SKM-1 treated with dmso at 0.1 percent for 144 hours (cell line): ENCODE data around the gene B3GNT7.

Source experiments
- DNase-seq: peaks from one replicate; lab custom pipeline; 2025; ENCODE audit not compliant: unreplicated experiment; lab: John Stamatoyannopoulos, UW

Gene B3GNT7

DNA sequence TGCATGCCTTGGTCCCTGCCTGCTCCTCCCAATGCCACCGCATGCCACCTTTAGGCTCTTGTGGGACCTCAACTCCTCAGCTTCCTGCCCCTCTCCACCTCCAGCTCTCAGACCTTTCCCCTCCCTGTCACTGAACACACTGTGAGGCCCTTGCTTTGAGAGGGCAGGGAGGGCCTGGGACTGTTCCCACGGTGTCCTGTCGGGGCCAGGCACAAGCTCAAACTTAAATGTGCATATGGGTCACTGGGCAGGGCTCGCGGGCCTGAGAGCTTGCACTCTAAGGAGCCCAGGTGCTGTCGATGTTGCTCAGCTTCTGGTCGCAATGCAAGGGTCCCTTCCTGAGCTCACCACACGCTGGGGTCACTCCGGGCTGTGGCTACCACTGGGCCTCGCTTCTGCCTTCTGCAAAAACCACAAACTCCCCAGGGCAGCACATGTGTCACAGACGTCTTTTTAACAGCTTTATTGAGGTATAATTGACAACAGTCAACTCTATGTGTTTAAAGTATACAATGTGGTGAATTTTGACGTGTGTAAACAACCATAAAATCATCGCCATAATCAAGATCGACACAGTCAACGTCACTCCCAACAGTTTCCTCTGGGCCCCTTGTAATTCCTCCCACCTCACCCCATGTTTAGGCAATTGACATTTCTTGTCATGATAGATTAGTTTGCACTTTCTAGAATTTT is 11.9 kb upstream of the B3GNT7 start:
- DNase-seq = peak; percentile 32

DNA sequence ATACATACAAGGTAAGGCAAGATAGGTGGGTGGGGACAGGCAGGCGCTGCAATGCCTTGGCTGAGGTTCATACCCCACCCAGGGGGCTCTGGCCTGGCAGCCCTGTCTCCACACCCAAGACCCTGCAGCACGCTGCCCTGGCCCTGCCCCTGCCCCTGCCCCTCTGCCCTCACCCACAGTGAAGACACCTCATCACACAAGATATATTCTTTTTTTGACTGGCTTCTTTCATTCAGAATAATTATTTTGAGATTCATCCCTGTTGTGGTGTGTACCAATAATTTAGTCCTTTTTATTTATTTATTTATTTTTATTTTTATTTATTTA is 11.4 kb upstream of the B3GNT7 start:
- DNase-seq = no peak

DNA sequence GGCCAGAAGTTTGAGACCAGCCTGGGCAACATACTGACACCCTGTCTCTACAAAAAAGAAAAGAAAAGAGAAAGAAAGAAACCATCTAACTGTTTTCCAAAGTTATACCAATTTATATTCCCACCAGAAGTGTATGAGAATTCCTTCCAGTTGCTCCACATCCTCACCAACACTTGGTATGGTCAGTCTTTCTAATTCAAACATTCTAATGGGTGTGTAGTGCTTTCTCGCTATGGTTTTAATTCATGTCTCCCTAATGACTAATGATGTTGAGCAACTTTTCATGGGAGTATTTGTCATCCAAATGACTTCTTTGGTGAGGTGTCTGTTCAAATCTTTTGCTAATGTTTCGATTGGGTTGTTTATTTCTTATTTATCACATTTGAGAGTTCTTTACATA is 10.5 kb upstream of the B3GNT7 start:
- no peak for DNase-seq

DNA sequence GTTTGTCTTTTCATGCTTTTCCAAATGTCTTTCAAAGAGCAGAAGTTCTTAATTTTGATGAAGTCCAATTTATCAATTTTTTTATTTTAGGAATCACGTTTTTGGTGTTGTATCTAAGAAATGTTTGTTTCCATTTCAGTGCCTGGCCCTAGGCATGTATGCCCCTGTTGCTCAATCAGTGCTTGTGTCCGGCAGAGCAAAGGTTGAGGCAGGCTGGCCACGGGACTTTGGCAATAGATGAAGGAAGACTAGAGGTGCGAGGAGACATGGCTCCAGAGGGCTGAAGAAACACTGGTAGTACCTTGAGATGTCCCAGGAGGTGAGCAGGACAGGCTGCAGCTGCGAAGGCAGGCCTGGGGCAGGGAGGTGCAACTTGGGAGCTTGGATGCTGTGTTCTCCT is 10.1 kb upstream of the B3GNT7 start:
- DNase-seq = no peak

DNA sequence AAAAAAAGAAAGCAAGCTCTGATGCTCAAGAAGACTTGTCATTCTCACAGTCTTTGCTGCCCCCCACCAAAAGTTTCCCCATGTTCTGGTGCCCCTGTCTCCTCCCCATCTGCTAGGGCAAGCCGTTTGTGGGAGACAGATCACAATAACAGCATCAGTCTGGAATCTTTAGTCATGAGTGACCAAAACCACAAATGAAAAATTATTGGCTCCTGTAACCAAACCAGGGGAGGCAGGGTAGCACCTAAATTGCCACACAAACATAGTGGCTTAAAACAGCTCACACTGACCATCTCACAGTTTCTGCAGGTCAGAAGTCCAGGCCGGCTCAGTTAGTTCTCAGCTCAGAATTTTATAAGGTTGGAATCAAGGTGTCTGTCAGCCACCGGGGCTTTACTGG is 9.1 kb upstream of the B3GNT7 start:
- no peak for DNase-seq

DNA sequence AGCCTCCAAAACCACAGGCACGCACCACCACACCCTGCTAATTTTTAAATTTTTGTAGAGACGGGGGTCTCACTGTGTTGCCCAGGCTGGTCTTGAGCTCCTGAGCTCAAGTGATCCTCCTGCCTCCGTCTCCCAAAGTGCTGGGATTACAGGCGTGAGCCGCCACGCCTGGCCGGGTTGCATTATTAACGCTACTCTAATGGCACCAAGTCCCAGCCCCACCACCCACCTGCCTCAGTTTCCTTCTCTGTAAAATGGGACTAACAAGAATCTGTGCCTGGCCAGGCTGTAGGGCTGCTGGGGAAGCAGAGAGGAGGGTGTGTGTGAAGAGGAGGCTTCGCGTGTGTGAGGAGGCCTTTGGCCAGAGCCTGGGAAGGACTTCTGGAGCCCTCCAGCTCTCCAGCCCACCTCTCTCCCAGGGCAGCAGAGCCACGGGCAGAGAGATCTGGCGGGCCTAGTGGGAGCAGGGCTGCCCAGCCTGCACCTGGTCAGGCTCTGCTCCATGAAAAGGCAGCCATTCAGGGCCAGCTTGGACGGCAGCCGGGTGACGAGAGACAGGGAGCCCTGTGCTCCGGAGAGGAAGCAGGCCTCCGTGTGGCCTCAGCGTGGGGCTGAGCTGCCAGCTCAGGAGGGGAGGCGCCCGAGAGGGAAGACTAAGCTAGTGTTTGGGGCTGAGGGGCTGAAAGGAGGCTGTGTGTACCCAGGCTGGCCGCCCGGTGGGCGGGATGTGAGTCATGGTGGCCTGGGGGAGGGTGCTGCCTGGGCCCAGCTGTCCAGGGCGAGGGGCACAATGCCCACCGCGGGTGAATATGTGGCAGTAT is 7.4 kb upstream of the B3GNT7 start:
- no peak for DNase-seq

DNA sequence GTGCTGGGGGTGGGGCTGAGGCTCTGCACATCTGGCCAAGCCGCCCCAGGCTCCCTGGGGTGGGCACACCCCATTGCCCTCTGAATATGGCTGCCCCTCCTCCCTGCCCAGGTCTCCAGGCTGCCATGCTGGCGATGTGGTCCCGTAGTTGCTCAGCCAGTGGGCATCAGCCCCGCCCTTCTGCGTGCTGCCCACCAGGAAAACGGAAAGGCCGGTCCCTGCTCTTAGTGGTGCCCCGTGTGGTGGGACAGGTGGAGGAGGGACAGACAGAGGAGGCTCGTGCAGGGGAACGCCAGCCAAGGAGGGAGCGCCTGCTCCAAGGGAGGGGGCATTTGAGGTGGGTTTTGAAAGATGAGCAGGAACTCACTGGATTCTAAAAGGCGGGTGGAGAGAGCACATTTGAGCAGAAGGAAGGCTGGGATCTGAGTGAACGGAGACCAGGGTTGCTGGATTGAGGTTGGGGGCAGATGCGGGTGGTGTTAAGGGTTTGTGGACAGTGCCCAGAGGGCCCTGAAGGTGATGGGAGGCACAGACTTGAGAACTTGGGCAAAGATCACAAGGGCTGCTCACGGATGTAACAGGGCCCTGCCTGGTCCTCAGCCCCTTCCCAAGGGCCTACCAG is 6.7 kb upstream of the B3GNT7 start:
- DNase-seq = no peak

DNA sequence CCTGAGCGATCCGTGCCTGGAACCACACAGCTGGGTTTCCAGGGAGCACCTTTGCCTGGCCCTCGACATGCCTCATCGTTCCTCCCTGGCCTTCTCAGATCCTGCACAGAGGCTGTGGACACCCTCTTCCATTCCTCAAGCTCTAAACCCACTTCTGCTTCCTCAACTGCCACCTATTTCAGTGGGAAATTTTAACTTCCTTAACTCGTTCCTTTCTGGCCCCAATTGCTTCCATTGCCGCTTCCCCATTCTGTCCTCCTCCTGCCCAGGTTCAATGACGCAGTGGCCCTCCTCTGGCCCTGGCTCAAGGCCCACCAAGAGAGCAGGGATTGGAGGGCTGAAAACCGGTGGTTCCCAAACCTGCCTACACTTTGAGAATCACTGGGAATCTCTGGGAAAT is 4.8 kb upstream of the B3GNT7 start:
- DNase-seq = peak; percentile 84

DNA sequence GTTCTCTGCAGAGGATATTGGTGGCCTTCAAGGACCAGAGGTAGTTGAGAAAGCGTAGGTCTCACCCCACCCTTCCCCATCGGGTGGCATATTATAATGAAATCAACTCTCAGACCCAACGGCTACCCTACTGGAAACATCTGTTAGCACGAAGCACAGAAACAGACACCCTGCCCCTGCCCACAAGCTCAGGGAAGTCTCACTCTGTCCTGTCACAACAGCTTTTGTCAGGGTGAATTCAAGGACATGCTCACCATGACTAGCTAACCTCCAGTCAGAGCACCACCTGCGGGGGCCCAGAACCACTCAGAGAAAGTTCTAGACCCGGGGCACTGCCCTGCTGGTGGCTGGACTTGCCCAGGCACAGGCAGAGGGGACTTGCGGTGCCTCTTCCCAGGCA is 3.5 kb upstream of the B3GNT7 start:
- DNase-seq = peak; percentile 68

DNA sequence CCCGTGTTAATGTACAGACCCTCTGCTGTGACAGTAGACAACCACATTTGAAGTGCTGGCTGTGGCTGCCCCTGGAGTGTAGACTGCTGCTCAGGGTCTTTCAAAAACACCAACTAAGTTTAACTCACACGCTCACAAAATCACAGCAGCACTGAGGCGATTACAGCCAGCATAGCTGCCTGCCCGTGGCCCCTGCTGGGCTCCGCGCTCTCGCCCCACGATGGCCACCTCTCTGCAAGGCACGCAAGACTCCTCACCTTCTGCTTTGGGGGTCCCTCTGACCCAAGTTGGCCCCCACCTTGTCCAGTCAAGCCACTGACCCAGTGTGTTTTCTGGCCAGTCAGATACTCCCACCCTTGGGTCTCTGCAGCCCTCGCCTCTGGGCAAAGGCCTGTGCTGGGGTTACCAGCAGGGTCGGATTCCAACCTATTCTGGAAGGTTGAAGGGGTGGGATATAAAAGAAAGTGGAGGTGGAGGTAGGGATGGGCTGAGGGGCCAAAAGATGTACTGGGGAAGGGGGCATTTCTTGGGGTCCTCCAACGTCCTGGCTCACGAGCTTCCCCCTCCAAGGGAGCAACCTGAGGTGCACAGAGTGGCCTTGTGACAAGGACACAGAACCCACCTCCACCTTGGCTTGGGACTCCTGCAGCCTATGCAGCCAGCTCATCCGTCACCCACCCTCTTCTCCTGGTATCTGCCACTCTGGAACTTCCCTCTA is 2.9 kb upstream of the B3GNT7 start:
- no peak for DNase-seq

DNA sequence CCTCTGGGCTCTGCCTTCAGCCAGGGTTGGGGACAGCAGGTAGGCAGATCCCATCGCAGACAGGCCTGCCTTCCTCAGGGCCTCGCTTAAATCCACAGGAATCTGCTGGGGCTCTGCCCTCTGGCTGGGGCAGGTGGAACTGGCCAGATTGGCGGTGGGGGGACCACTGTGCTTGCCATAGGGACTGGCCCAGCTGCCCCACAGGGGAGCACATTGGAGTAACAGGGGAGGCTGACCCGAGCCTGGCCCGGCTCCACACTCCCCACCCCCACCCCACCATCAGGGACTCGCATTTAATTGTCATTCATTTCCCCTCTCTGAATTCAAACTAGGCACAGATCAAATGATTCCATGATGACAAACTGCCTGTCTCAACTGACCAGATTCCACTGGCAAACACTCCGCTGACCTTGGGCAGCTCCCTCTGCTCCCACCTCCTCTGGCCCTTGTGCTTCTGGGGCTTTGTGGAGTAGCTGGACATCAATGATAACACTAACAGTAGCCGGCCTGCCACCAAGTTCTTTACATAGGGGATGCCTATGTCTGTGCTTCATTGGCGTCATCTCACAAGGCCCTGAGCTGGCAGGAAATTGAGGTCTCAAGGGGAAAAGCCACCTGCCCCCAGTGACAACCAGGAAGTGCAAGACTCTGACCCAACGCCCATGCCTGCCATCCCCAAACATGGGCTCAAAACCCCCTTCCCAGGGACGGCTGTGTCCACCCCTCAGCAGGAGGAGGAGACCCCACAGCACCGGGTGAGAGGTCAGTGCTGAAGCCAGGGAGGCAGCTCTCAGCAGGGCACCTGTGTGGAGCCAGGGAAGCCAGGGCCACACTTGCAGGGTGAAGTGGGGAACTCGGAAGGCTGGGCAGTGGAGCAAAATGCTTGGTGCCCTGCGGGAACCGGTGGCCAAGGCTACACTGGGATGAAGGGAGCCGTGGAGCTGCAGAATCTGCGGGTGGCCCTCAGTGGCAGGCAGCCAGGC is 2.1 kb upstream of the B3GNT7 start:
- no peak for DNase-seq

DNA sequence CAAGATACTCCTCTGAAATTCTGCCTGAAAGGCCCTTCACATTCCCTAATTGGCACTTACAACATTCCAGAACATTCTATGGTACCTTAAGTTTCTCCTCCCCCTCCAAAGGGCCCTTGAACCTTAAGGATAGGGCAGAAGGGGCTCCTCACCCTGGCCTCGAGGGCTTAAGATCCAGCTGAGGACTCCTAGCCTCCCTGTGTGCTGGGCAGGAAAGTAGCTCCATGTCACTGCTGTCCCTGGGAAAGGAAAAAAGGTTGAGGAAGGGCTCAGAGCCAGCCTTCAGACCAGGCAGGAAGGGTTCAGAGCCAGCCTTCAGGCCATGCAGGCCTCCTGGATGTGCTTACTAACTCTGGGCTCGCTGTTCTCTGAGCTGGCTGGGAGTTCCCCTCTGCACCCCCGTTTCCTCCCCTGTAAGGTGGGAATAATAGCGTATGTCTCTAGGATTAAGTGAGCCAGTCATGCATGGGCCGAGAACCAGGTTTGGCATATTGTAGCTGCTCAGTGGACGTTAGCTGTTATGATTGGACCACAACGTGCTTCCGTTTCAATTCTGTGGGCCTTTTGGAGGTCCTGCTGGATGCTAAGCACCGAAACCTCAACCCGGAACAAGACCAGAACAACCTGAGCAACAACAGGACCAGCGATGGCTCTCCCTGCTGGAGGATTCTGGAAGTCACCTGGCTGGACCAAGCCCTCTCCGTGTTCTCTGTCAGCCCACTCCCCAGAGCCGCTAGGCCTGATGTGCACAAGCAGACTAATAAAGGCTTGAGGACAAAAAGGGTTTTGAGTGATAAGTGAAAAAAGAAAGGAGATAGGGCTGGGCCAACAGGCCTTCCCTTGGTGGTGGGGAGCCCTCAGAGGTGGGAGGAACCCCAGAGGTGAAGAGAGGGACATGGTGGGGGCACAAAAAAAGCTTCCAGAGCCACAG is 1.0 kb upstream of the B3GNT7 start:
- DNase-seq = no peak

DNA sequence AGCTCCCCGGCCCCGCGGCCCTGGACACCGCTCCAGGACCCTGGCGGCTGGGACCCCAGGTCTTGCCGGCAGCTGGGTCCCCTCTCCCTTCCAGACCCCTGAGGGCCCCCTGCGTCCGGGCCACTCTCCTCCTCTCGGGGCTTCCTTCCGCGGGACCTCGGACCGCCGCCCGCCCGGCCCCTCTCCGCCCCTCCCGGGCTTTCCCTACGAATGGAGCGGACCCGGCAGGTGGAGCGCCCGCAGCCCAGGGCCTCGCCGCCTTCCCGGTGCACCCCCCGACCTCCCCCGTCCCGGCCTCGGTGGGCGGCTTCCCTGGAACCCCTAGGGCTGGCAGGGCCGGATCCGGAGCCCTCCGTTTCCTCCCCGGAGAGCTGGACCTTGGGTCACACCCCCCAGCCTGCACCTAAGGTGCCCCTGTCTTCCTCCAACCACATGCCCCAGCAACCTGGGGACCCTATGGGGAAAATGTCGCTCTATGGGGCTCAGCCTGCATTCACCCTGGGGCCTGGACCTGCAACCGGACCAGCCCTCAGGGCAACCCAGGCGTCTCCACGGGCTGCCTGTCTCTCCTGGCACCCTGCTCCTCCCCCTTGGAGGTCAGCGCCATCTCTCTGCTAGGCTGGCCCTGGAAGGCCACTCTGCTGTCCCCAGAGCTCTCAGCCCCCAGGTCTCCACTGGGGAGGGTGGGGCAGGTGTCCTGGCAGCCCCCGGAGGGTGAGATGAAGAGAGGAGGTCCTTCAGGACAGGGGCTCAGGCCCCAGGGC is 730 bp downstream of the B3GNT7 start:
- DNase-seq = no peak

DNA sequence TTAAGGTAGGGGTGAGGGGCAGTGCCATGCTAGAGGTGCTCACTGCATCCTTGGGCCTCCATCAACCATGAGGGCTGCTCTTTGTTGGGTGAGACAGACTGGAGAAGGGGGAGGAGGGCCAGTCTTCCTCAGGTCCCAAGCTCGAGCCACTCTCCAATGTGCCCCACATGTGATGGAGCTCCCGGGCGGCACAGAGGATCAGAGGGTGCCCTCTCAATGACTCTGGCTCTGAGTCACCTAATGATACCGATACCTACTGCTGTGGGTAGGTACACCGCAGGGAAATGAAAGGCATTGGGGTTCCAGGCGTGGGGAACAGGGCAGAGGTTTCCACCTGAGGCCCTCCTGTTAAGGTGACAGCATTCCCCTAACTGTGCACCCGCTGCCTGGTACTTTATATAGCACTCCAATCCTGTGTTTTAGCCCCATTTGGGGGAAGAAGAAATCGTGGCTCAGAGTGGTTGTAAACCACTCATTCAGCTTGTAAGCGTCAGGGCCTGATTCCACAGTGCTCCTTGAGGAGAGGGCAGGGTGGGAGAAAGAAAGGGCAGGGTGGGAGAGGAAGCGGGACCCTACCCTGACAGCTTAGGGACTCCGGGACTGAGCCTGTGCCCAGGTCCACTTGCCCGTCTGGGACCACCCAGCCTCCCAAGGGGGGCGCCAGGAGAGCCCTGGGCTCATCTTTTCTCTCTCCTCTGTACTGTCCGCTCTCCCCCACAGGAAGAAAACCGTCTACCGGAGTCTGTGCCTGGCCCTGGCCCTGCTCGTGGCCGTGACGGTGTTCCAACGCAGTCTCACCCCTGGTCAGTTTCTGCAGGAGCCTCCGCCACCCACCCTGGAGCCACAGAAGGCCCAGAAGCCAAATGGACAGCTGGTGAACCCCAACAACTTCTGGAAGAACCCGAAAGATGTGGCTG is 1.8 kb downstream of the B3GNT7 start:
- DNase-seq = no peak

DNA sequence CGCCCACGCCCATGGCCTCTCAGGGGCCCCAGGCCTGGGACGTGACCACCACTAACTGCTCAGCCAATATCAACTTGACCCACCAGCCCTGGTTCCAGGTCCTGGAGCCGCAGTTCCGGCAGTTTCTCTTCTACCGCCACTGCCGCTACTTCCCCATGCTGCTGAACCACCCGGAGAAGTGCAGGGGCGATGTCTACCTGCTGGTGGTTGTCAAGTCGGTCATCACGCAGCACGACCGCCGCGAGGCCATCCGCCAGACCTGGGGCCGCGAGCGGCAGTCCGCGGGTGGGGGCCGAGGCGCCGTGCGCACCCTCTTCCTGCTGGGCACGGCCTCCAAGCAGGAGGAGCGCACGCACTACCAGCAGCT is 2.4 kb downstream of the B3GNT7 start:
- DNase-seq = no peak

DNA sequence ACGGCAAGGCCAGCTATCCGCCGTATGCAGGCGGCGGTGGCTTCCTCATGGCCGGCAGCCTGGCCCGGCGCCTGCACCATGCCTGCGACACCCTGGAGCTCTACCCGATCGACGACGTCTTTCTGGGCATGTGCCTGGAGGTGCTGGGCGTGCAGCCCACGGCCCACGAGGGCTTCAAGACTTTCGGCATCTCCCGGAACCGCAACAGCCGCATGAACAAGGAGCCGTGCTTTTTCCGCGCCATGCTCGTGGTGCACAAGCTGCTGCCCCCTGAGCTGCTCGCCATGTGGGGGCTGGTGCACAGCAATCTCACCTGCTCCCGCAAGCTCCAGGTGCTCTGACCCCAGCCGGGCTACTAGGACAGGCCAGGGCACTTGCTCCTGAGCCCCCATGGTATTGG is 3.1 kb downstream of the B3GNT7 start:
- no peak for DNase-seq

DNA sequence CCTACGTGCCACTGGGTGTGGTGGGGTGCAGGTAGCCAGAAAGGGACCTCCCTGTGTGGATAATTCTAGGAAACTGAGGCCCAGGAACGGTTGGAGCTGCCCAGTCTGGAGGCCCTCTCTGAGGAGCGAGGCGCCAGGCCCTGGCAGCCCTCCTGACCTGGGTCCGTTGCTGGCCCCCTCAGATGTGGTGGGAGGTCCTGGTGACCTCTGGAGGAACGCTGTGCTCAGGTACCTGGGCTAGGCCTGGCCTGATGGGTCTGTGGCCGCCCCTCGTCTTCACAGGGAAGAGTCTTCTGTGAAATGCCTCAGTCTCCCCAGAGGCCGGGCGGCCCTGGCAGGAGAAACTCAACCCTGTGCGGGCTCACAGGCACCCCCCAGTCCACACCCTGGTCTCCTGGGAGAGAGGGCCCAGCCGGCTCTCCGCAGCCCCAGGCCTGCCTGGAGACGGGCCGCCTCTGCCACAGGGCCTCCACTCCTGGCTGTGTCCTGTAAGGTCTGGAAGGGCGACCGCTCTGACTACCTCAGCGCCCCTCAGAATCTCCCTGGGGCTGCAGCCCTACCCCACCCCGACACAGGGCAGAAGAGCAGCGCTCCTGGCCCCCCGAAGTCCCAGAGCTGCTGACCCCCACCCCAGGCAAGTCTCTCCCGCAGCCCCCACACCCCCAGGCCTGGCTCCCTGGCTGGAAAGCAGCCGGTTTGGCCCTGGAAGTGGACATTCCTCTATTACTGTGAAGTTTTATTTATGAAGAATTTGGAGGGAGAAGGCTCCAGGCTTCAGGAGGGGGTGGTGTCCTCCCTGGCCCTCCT is 3.7 kb downstream of the B3GNT7 start:
- no peak for DNase-seq
